Adrenal gland (tissue), 12 donors: ENCODE measurements around the gene DARS2. TPM values are rescaled to one million over a fixed set of nuclear protein-coding genes. Genes with fewer than 3 reads are reported as not detected.
"Not testable (repeated sequence)": the region's sequence is repeated elsewhere in the genome, so short reads cannot be mapped to it uniquely, and the experiment has no call there.

Source experiments
- DNase-seq, 7 donors: peaks; one replicate each; pipeline ENCODE4 v3.0.0-alpha.2; 2019 to 2020
- H3K27ac ChIP-seq, 5 donors: fragments of 200-600 bp; sonication (generic) in 4 of 5; 1 replicate in 3 of 5; 2 replicates in 2 of 5; pipeline versions ENCODE4 v1.5.1 to v1.8.0; 2016 to 2020; ENCODE audit warnings: mild to moderate bottlenecking in 1 of 5
- H3K27me3 ChIP-seq: fragments of 200-600 bp; 2 replicates; pipeline ENCODE4 v1.8.0; 2021
- H3K36me3 ChIP-seq, 2 donors: fragments of 200-600 bp; replicated peaks in 1 of 2; 1 replicate in 1 of 2; 2 replicates in 1 of 2; pipeline versions ENCODE4 v1.5.1 to v1.8.0; 2018 to 2022
- H3K4me1 ChIP-seq, 2 donors: fragments of 200-600 bp; replicated peaks in 1 of 2; 1 replicate in 1 of 2; 2 replicates in 1 of 2; pipeline versions ENCODE4 v1.5.1 to v1.8.0; 2018 to 2021
- H3K4me3 ChIP-seq, 4 donors: fragments of 200-600 bp; sonication (generic) in 3 of 4; one replicate each; pipeline ENCODE4 v1.5.1; 2016 to 2018
- H3K9me3 ChIP-seq, 3 donors: fragments of 200-600 bp; sonication (generic) in 1 of 3; replicated peaks in 1 of 3; 1 replicate in 2 of 3; 2 replicates in 1 of 3; pipeline versions ENCODE4 v1.5.1 to v1.8.0; 2016 to 2021
- CTCF ChIP-seq, 6 experiments: fragments of 450-650 bp in 4 of 6; fragments of 200-600 bp in 2 of 6; sonication (generic) in 1 of 6; IDR thresholded peaks; 1 replicate in 5 of 6; 2 replicates in 1 of 6; pipeline versions ENCODE4 v1.5.1 to v1.8.0; 2016 to 2021; ENCODE audit warnings: antibody characterized with exemption in 6 of 6, mild to moderate bottlenecking in 2 of 6, moderate library complexity in 1 of 6
- POLR2A ChIP-seq, 2 donors: fragments of 450-650 bp; IDR thresholded peaks; one replicate each; pipeline ENCODE4 v1.6.1; 2017; ENCODE audit warnings: antibody characterized with exemption in 2 of 2, mild to moderate bottlenecking in 2 of 2, moderate library complexity in 1 of 2
- WGBS, 4 donors: extraction: QIAGEN DNeasy Blood & Tissue Kit in 2 of 4; methylation state at CpG; one replicate each; pipeline versions ENCODE4 v1.1.5 to v1.1.7; 2013 to 2017; 5-methylcytosine and 5-hydroxymethylcytosine counted together
- intact Hi-C, 2 donors: fragments of 100-400 bp; cut with DNase I; formaldehyde crosslinking; loops; one replicate each; pipeline versions ENCODE4 v1.14.1 to v1.15.0; 2022 to 2023
- polyA plus RNA-seq, 3 donors: library from polyadenylated mRNA; stranded (reverse); fragments of 200-250 nt in 2 of 3; fragments of 350-450 nt in 1 of 3; fragmentation: Illumina TruSeq in 1 of 3; extraction: RNeasy Lipid Tissue Mini Kit (QIAGEN cat#74804) in 1 of 3; gene quantifications; one replicate each; pipeline ENCODE4 v1.2.3, GENCODE V29; 2013 to 2014
- total RNA-seq, 9 donors: library from RNA; depleted of rRNA in 4 of 9; stranded (reverse); fragments of >200 nt in 4 of 9; fragments of 120-200 nt in 1 of 9; fragmentation: NEBNext Ultra II Directional in 1 of 9; extraction: Animal tissue kit (Norgen Biotek cat#: 25700) in 1 of 9; gene quantifications; one replicate each; pipeline versions ENCODE4 v1.1.0 to v1.2.4, GENCODE V29; 2013 to 2023
- donor health status: healthy with polysubstance abuse.
- donor health status: Bipolar disorder and iron deficiency.
- donor health status: DM: yes; HTN: yes; CAD: no.
- donor health status: DM: no; HTN: no; CAD: no.
- donor health status: DM: no; HTN: no; CAD: no.
- donor health status: DM: yes; HTN: yes; CAD: no.

Gene DARS2
- total and polyA plus RNA-seq, 12 donors, result 6.2 to 35.1 (median 25.1) TPM

- no peak for TF ChIP-seq CTCF (IDR thresholded peaks at IDR 0.05)
- no peak for TF ChIP-seq POLR2A (IDR thresholded peaks at IDR 0.05)
- peaks cover 0 to 32% of the 10 kb centered on the region in 2 donors for H3K36me3 ChIP-seq
- no peak for DNase-seq
- intact Hi-C loops, result no loop called here
- H3K27ac ChIP-seq, result no peak overlapping the region
- no peaks in the 10 kb centered on the region for H3K27me3 ChIP-seq
- no peaks in the 10 kb centered on the region for H3K9me3 ChIP-seq
- H3K4me1 ChIP-seq, result no peaks in the 10 kb centered on the region
- 88 to 95% (median 93%) methylated on average over 2 of the region's 2 CpGs for WGBS, 4 donors
- no peak overlapping the region for H3K4me3 ChIP-seq
These were observed 32.4 kb downstream of the DARS2 start for GRCh38 chr1:173856903-173857302.

- no peak for DNase-seq
- intact Hi-C loops, result no loop called here
- Histone ChIP-seq H3K4me1 (no peaks in the 10 kb centered on the region), H3K9me3 (no peaks in the 10 kb centered on the region), H3K4me3 (no peak overlapping the region), H3K36me3 (peaks cover 0 to 32% of the 10 kb centered on the region in 2 donors), H3K27me3 (no peaks in the 10 kb centered on the region), H3K27ac (no peak overlapping the region)
- no peak for TF ChIP-seq CTCF (IDR thresholded peaks at IDR 0.05)
- TF ChIP-seq POLR2A (IDR thresholded peaks at IDR 0.05), result no peak
- WGBS, 4 donors, result 76 to 90% (median 81%) methylated on average over 4 of the region's 4 CpGs
These were observed 33.0 kb downstream of the DARS2 start for GRCh38 chr1:173857363-173857917.

- H3K27ac ChIP-seq, intact Hi-C loops, H3K9me3 ChIP-seq, DNase-seq, H3K27me3 ChIP-seq, H3K4me3 ChIP-seq: not testable (repeated sequence)
- peaks cover 0 to 48% of the 10 kb centered on the region in 2 donors for H3K36me3 ChIP-seq
- 95 to 97% (median 96%) methylated on average over 5 of the region's 5 CpGs for WGBS, 4 donors
- peaks cover 0 to 10% of the 10 kb centered on the region in 2 donors for H3K4me1 ChIP-seq
These were observed 35.1 kb downstream of the DARS2 start for GRCh38 chr1:173859547-173859946.

GRCh38 chr1:173860065-173860464, 35.6 kb downstream of the DARS2 start:
- peaks cover 0 to 15% of the 10 kb centered on the region in 2 donors for H3K4me1 ChIP-seq
- H3K27me3 ChIP-seq, result no peaks in the 10 kb centered on the region
- WGBS, 4 donors, result 76 to 100% (median 95%) methylated on average over 1 of the region's 1 CpG
- no peak for DNase-seq
- H3K36me3 ChIP-seq, result peaks cover 0 to 53% of the 10 kb centered on the region in 2 donors
- H3K4me3 ChIP-seq, result no peak overlapping the region
- intact Hi-C loops, result no loop called here
- no peak overlapping the region for H3K27ac ChIP-seq
- no peak for TF ChIP-seq CTCF (IDR thresholded peaks at IDR 0.05)
- TF ChIP-seq POLR2A (IDR thresholded peaks at IDR 0.05), result no peak
- H3K9me3 ChIP-seq, result no peaks in the 10 kb centered on the region

- no peak overlapping the region for H3K4me3 ChIP-seq
- H3K36me3 ChIP-seq, result peaks cover 0 to 60% of the 10 kb centered on the region in 2 donors
- no peak overlapping the region for H3K27ac ChIP-seq
- intact Hi-C loops, result no loop called here
- H3K27me3 ChIP-seq, result no peaks in the 10 kb centered on the region
- TF ChIP-seq POLR2A (IDR thresholded peaks at IDR 0.05), result no peak
- TF ChIP-seq CTCF (IDR thresholded peaks at IDR 0.05), result no peak
- DNase-seq, result no peak
- H3K9me3 ChIP-seq, result no peaks in the 10 kb centered on the region
- 95 to 98% (median 96%) methylated on average over 7 of the region's 7 CpGs for WGBS, 4 donors
- peaks cover 5 to 31% of the 10 kb centered on the region in 2 donors for H3K4me1 ChIP-seq
These were observed 37.3 kb downstream of the DARS2 start for GRCh38 chr1:173861731-173862145.

GRCh38 chr1:173862146-173862768, 37.8 kb downstream of the DARS2 start:
- intact Hi-C loops, result not testable (repeated sequence)
- 84 to 89% (median 87%) methylated on average over 13 of the region's 13 CpGs for WGBS, 4 donors

More at GRCh38 chr1:173862146-173862768, 37.8 kb downstream of the DARS2 start:
- H3K4me1 ChIP-seq, result peaks cover 10 to 35% of the 10 kb centered on the region in 2 donors
- peaks cover 0 to 55% of the 10 kb centered on the region in 2 donors for H3K36me3 ChIP-seq
- H3K9me3 ChIP-seq, H3K27ac ChIP-seq, DNase-seq, H3K4me3 ChIP-seq, H3K27me3 ChIP-seq: not testable (repeated sequence)
